UCSD-AML1 (cell line): ENCODE measurements around the gene XRN1.
"Not testable (repeated sequence)": the region's sequence is repeated elsewhere in the genome, so short reads cannot be mapped to it uniquely, and the experiment has no call there.

Experiments
- DNase-seq: peaks from one replicate; lab custom pipeline; 2025; ENCODE audit not compliant: unreplicated experiment; lab: John Stamatoyannopoulos, UW

Gene XRN1

GRCh38 chr3:142352698-142353097 is 95.1 kb downstream of the XRN1 start:
- not testable (repeated sequence) for DNase-seq

GRCh38 chr3:142348460-142348859 is 99.4 kb downstream of the XRN1 start:
- no peak for DNase-seq

DNA sequence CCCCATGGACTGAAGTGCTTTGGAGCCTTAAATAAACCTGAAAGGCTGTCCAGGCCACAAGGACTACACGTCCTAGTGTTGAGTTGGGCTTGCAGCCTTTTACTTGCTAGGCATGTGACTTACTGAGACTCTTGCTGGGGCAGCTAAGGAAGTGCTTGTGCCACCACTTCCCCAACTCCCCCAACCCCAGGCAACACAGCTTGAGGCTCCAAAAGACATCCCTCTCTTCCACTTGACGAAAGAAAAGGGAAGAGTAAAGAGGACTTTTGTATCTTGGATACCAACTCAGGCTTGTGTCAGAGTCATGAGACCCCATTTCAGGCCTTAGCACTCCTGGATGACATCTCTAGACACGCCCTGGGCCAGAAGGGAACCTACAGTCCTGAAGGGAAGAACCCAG is 109.8 kb downstream of the XRN1 start:
- DNase-seq = peak; percentile 42

DNA sequence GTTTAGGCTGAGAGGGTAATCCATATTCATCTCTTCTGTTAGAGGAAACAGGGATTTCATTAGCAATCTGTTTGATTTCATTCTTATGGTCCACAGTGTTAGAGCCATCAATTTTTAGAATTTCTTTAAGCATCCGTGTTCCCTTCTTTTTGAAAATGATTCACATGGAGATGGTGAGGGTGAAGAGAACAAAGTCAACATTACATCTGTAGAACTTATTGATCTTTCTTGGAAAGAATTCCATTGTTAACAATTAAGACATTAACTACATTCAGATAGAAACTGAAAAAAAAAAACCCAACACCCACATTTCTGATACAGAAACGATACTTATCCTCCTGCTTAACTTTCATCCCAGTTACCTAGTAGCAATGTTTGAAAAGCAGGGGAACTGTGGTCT is 115.4 kb downstream of the XRN1 start:
- DNase-seq = no peak

DNA sequence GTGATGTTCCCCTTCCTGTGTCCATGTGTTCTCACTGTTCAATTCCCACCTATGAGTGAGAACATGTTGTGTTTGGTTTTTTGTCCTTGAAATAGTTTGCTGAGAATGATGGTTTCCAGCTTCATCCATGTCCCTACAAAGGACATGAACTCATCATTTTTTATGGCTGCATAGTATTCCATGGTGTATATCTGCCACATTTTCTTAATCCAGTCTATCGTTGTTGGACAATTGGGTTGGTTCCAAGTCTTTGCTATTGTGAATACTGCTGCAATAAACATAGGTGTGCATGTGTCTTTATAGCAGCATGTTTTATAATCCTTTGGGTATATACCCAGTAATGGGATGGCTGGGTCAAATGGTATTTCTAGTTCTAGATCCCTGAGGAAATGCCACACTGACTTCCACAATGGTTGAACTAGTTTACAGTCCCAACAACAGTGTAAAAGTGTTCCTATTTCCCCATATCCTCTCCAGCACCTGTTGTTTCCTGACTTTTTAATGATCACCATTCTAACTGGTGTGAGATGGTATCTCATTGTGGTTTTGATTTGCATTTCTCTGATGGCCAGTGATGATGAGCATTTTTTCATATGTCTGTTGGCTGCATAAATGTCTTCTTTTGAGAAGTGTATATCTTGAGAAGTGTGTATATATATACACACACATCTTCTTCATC is 123.4 kb downstream of the XRN1 start:
- DNase-seq = not testable (repeated sequence)

- no peak for DNase-seq
These were observed 127.9 kb downstream of the XRN1 start for GRCh38 chr3:142319912-142320311.

DNA sequence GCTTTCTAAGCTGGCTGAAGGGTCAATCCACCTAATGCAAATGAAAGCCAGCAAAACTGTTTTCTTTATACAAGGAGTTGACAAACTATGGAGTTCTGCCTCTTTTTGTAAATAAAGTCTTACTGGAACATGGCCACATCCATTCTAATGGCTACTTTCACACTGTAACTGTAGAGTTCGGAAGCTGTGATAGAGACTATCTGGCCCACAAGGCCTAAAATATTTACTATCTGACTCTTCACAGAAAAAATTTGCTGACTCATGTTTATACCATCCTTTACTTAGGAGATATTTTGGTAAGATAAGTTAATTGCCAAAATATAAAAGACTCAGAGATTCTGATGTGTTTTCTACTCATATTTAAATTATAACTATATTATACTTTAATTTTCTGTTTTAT is 128.7 kb downstream of the XRN1 start:
- DNase-seq = no peak

DNA sequence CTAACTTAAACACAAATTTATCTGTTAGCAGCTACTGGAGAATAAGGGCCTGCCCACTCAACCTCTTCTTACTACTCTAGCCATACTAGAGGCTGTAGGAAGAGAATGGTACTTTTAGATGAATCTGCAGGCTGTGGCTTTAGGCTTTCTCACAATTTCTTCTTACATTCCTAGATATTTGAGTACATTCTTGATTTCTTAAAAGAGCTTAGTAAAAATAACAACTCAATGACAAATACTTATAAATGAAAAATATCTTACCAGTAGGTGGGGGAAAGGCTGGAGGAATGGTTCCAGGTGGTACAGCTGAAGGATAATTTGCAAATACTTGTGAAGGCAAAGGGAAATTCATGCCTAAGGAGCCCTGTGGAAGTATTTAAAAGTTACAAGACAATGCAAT is 129.5 kb downstream of the XRN1 start:
- no peak for DNase-seq

- not testable (repeated sequence) for DNase-seq
These were observed 131.9 kb downstream of the XRN1 start for GRCh38 chr3:142315978-142316388.

- no peak for DNase-seq
These were observed 132.8 kb downstream of the XRN1 start for GRCh38 chr3:142315083-142315482.

GRCh38 chr3:142310439-142310838 is 137.4 kb downstream of the XRN1 start:
- DNase-seq = no peak

DNA sequence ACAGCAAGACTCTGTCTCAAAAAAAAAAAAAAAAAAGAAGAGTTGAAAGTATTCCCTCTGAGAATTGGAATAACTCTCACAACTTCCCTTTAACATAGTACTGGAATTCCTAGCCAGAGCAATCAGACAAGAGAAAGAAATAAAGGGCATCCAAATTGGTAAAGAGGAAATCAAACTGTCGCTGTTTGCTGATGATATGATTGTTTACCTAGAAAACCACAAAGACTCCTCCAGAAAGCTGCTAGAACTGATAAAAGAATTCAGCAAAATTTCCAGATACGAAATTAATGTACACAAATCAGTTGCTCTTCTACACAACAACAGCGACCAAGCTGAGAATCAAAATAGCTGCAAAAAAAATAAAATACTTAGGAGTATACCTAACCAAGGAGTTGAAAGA is 145.0 kb downstream of the XRN1 start:
- not testable (repeated sequence) for DNase-seq

DNA sequence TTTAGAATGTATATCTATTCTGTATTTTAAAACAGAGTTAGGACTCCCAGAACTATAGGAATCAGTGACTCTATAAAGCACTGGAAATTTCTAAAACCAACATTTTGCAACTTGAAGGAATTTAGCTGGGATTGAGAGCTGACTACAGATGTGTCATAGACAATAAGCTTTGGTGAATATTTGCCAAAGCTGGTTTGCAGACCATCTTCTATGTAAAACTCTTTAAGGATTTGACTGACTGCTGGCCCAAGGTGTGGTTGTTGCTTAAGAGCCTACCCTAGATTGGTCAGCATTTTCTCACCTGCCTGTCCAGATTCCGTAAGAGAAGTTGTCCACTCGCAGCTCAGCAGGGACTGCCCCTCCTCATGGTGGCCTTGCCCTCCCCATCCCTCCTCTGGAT is 149.2 kb downstream of the XRN1 start:
- no peak for DNase-seq

DNA sequence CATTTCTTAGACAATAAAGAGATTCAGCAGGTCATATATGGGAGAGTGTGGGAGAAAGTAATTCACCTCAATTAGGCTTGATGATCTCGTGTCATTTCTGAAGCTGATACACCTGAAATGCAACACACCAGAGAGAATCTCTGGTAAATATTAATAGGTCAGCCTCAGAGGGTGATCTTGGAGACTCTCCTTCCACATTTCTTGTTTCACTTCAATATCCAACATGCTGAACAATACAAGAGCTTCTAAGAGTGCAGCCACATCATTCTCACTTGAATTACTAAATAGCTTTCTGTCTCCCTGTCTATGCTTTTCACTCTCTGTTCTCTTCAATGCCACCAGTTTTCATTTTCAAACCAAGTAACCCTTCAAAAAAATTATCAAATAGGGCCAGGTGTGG is 151.3 kb downstream of the XRN1 start:
- DNase-seq = no peak

DNA sequence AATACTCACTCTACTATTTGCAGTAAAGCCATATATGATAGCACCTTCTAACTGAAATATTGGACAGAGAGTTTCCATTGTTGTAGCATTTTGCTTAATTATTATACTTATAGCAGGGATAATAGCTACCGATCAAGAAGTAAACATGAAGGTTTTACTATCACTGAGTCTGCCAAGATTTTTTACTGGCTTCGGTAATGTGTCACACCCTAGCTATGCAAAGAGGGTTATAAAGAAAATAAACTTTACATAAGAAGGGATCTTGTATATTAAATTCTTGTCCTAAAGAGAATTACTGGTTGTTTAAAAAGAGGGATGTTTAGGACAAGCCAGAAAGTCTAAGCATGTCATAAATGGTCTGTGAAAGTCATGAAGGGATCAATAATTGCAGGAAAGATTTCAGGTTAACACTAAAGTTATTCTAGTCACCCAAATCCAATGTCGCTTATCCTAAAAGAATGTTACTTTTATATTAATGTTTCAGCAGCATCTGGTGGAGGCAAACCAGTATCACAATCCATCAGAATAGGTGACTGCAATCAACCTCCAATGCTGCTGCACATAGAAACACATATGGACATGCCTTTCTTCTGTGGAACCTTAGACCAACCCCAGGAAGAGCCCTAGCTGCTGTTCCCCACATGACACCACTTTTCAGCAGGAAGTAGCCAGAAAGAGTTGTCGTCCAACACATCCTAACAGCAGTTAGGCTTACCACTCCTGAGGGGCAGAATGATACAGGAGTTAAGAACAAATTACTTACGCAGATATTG is 159.8 kb downstream of the XRN1 start:
- DNase-seq = no peak

DNA sequence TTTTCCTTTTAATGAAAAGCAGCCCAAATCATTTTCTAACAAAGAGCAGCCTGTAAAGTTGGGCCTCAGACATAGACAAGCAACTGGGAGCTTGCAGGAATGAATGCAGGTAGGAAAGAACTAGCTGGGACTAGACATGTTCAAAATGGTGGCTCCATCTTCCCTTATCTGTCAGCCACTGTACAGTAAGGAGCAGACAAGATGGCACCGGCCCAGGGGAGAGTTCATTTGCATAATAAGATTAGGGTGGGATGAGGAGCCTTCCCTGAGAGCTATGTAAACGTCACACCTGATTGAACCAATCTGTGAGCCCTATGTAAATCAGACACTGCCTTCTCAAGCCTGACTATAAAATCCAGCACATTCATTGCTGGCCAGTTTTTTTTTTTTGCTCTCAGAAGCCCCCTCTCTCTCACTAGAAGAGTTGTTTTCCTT is 162.7 kb downstream of the XRN1 start:
- no peak for DNase-seq

DNA sequence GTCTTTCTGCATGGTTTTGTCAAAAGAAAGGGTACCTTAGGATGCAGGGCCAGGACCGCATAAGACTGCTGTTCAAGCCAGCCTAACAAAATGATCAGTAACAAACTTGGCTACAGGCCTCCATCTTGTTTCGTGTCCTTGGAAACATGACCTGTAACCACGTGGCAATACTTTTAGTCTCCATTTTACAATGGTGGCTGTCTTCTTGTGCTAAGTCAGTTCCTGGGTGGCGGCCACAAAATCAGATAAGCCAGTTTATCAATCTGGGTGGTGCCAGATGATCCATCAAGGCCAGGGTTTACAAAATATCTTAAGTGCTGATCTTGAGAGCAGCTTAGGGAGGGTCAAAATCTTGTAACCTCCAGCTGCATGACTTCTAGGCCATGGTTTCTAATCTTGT is 165.3 kb downstream of the XRN1 start:
- no peak for DNase-seq

GRCh38 chr3:142281474-142281873 is 166.4 kb downstream of the XRN1 start:
- no peak for DNase-seq

GRCh38 chr3:142279965-142280590 is 167.8 kb downstream of the XRN1 start:
- peak; percentile 16 for DNase-seq

GRCh38 chr3:142278451-142278850 is 169.4 kb downstream of the XRN1 start:
- DNase-seq = no peak

DNA sequence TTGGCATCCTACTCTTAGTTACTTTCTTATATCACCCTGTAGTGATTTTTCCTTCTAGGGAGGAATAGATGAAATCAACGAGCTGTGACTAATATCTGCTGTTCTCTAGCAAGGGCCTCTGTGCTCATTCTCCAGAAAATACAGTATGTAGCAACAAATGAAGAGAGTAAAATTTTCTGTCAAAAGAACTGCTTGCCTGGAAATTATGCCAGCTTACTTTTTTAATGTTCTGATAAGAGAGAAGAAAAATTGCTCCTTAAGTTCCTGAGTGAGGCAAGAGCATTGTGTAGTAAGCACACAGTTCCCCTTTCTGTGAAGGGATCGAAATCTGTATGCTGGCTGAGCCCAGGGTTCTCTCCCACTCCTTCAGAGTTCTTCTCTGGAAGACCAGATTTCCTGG is 171.1 kb downstream of the XRN1 start:
- DNase-seq = no peak

DNA sequence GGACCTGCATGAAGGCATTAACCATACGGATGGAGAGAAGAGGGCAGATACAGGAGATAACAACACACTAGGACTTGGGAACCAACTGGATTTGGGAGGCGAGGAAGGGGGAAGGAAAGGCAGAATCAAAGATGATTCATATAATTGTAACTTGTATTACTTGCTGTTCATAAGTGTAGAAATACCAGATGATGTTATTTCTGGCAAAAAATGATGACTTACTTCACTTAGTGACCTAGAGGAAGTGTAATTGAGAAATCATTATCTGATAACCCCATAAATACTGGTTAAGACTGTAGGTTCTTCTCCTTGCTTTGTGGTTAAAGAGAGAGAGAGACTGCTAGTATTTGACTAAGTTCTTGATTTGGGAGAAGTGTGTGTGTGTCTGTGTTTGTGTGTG is 172.0 kb downstream of the XRN1 start:
- DNase-seq = no peak
